Astrocyte (in vitro differentiated cells and primary cell): ENCODE data around the gene METTL27. TPM values are rescaled to one million over a fixed set of nuclear protein-coding genes. Genes with fewer than 3 reads are reported as not detected.

Experiments used
- DNase-seq: peaks from one replicate; pipeline ENCODE4 v3.0.0-alpha.2; 2010; ENCODE audit warnings: low read depth
- FAIRE-seq: peaks from 2 replicates; lab custom pipeline; 2011; peaks lifted over from hg19 to GRCh38; lab: Jason Lieb, UNC
- H2AFZ ChIP-seq: 2 replicates; pipeline ENCODE4 v1.6.0; 2012; ENCODE audit warnings: low read depth, low read length, inconsistent platforms
- H3K27ac ChIP-seq: 2 replicates; pipeline ENCODE4 v1.5.1; 2011; ENCODE audit warnings: low read depth, low read length, inconsistent platforms
- H3K27me3 ChIP-seq: 2 replicates; pipeline ENCODE4 v1.6.0; 2011; ENCODE audit warnings: low read length, inconsistent platforms; ENCODE audit not compliant: insufficient read depth
- H3K36me3 ChIP-seq: 2 replicates; pipeline ENCODE4 v1.5.1; 2011; ENCODE audit warnings: low read length, inconsistent platforms; ENCODE audit not compliant: insufficient read depth
- H3K4me1 ChIP-seq: 2 replicates; pipeline ENCODE4 v1.5.1; 2011; ENCODE audit warnings: low read length, inconsistent platforms; ENCODE audit not compliant: insufficient read depth
- H3K4me2 ChIP-seq: 2 replicates; pipeline ENCODE4 v1.6.0; 2012; ENCODE audit warnings: low read length, inconsistent platforms
- H3K4me3 ChIP-seq: 2 replicates; pipeline ENCODE4 v1.5.1; 2011; ENCODE audit warnings: low read depth, mild to moderate bottlenecking, low read length, inconsistent platforms; ENCODE audit not compliant: insufficient read depth
- H3K79me2 ChIP-seq: 2 replicates; pipeline ENCODE4 v1.6.0; 2012; ENCODE audit warnings: mild to moderate bottlenecking, low read length, inconsistent platforms; ENCODE audit not compliant: insufficient read depth
- H3K9ac ChIP-seq: 2 replicates; pipeline ENCODE4 v1.6.0; 2012; ENCODE audit warnings: mild to moderate bottlenecking, low read length, inconsistent platforms
- H3K9me3 ChIP-seq: 2 replicates; pipeline ENCODE4 v1.5.1; 2012; ENCODE audit warnings: low read depth, mild to moderate bottlenecking, low read length, inconsistent platforms; ENCODE audit not compliant: insufficient read depth
- H4K20me1 ChIP-seq: 2 replicates; pipeline ENCODE4 v1.6.0; 2012; ENCODE audit warnings: low read length, inconsistent platforms; ENCODE audit not compliant: insufficient read depth
- H3K27ac Mint-ChIP-seq: one replicate; pipeline ENCODE4 v1.8.0; 2021; ENCODE audit warnings: mild to moderate bottlenecking, mixed read lengths; ENCODE audit not compliant: unreplicated experiment
- H3K27me3 Mint-ChIP-seq: one replicate; pipeline ENCODE4 v1.8.0; 2021; ENCODE audit warnings: low read depth, mixed read lengths; ENCODE audit not compliant: unreplicated experiment
- H3K36me3 Mint-ChIP-seq: one replicate; pipeline ENCODE4 v1.8.0; 2021; ENCODE audit warnings: low read depth, mixed read lengths; ENCODE audit not compliant: unreplicated experiment
- H3K4me1 Mint-ChIP-seq: one replicate; pipeline ENCODE4 v1.8.0; 2021; ENCODE audit warnings: low read depth, mixed read lengths; ENCODE audit not compliant: unreplicated experiment
- H3K4me3 Mint-ChIP-seq: one replicate; pipeline ENCODE4 v1.8.0; 2021; ENCODE audit warnings: mild to moderate bottlenecking, moderate library complexity, mixed read lengths; ENCODE audit not compliant: unreplicated experiment
- H3K9me3 Mint-ChIP-seq: one replicate; pipeline ENCODE4 v1.8.0; 2021; ENCODE audit warnings: mild to moderate bottlenecking, mixed read lengths; ENCODE audit not compliant: unreplicated experiment
- EZH2 ChIP-seq: IDR thresholded peaks from 2 replicates; pipeline ENCODE4 v1.6.1; 2012; ENCODE audit warnings: mild to moderate bottlenecking, low read length, inconsistent platforms; ENCODE audit not compliant: insufficient read depth
- total RNA-seq: library from RNA; stranded (reverse); gene quantifications from 2 replicates; pipeline ENCODE4 v1.2.1, GENCODE V29; 2021
- TF ChIP-seq, protein P1 (sequence below): IDR thresholded peaks from 2 replicates; pipeline ENCODE4 v1.5.1; 2011; ENCODE audit warnings: low read depth, mild to moderate bottlenecking, inconsistent platforms, low read length, moderate library complexity; ENCODE audit not compliant: insufficient read depth

METTL27 gene
- total RNA-seq, 1 donor from 2014 or later = 2.5 TPM

DNA sequence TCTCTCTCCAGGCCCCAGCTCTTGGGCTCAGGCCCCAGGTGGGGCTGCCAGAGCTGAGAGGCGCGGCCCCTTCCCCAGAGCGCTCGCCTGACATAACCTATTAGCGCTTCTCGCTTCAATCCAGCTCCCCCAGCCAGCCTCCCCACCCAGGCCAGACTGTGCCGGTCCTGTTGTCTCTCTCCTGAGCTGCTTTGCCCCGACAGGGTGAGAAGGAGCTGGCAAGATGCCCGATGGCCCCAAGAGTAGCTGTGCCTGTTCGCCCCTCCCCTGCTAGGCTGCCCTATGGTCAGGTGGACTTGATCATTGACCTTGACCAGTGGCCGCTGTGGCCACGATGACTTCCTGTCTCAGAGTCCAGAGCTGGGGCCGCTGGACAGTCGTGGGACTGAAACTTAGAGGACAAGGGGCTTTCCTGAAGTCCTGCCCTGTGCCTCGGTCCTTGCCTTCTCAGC, 27.8 kb upstream of the METTL27 start:
- Mint-ChIP-seq H3K9me3 (no peaks in the 10 kb centered on the region), H3K27ac (peak overlapping the region; percentile 7), H3K27me3 (peaks cover 23% of the 10 kb centered on the region), H3K4me3 (no peak overlapping the region), H3K4me1 (peaks cover 4% of the 10 kb centered on the region), H3K36me3 (no peaks in the 10 kb centered on the region)
- Histone ChIP-seq H4K20me1 (no peaks in the 10 kb centered on the region), H3K79me2 (no peaks in the 10 kb centered on the region), H3K36me3 (no peaks in the 10 kb centered on the region), H3K4me1 (peaks cover 15% of the 10 kb centered on the region), H2AFZ (no peak overlapping the region), H3K27me3 (no peaks in the 10 kb centered on the region), H3K9ac (no peak overlapping the region), H3K4me2 (no peak overlapping the region), H3K9me3 (no peaks in the 10 kb centered on the region), H3K4me3 (no peak overlapping the region), H3K27ac (no peak overlapping the region)
- FAIRE-seq = no peak
- no peak for DNase-seq
- TF ChIP-seq, protein P1, sequence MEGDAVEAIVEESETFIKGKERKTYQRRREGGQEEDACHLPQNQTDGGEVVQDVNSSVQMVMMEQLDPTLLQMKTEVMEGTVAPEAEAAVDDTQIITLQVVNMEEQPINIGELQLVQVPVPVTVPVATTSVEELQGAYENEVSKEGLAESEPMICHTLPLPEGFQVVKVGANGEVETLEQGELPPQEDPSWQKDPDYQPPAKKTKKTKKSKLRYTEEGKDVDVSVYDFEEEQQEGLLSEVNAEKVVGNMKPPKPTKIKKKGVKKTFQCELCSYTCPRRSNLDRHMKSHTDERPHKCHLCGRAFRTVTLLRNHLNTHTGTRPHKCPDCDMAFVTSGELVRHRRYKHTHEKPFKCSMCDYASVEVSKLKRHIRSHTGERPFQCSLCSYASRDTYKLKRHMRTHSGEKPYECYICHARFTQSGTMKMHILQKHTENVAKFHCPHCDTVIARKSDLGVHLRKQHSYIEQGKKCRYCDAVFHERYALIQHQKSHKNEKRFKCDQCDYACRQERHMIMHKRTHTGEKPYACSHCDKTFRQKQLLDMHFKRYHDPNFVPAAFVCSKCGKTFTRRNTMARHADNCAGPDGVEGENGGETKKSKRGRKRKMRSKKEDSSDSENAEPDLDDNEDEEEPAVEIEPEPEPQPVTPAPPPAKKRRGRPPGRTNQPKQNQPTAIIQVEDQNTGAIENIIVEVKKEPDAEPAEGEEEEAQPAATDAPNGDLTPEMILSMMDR = no peak
- no peak for TF ChIP-seq EZH2

DNA sequence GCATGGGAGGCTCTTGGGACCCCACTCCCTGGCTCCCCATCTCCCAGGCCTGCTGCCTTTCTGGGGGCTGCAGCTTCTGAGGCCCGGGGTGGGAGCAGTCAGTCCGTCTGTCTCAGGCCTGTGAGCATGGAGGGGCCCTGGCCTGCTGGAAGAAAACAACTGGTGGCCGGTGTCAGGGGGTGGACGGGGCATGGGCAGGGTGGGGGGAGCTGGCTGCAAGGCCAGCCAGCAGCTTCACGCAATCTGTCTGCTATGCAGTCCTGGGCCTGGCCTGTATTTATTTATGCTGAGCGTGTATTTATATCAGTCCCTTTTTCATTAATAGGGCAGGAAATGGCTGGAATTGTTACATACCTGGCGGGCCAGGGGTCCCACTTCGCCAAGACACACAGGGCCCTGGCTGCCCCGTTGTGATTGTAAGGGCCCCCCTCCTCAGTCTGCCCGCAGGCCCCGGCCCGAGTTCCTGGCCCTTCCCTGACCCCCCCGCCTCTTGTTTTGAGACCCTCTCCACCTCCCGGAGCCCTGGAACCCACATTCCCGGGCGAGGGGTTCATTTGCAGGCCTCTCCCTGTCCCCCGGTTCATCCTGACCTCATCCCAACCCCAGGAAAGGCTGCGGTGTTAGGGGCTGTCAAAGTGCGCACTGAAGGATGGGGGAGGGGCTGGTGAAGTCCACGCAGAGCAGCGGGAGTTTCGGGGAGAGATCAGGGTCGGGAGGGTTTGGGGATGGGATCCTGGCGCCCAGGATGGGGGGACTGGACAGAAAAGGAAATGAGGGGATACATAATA, 26.9 kb upstream of the METTL27 start:
- Histone ChIP-seq H3K4me1 (peaks cover 15% of the 10 kb centered on the region), H3K79me2 (no peaks in the 10 kb centered on the region), H3K9ac (no peak overlapping the region), H4K20me1 (no peaks in the 10 kb centered on the region), H3K9me3 (no peaks in the 10 kb centered on the region), H3K4me2 (peak overlapping the region; percentile 12), H3K4me3 (no peak overlapping the region), H3K27me3 (no peaks in the 10 kb centered on the region), H3K36me3 (no peaks in the 10 kb centered on the region), H3K27ac (no peak overlapping the region), H2AFZ (peak overlapping the region; percentile 20)
- FAIRE-seq = no peak
- no peaks in the 10 kb centered on the region for H3K36me3 Mint-ChIP-seq
- H3K4me3 Mint-ChIP-seq = no peak overlapping the region
- peaks cover 4% of the 10 kb centered on the region for H3K4me1 Mint-ChIP-seq
- H3K27ac Mint-ChIP-seq = no peak overlapping the region
- no peak for DNase-seq
- peaks cover 19% of the 10 kb centered on the region for H3K27me3 Mint-ChIP-seq
- no peak for TF ChIP-seq EZH2
- TF ChIP-seq, protein P1 = no peak
- H3K9me3 Mint-ChIP-seq = no peaks in the 10 kb centered on the region

DNA sequence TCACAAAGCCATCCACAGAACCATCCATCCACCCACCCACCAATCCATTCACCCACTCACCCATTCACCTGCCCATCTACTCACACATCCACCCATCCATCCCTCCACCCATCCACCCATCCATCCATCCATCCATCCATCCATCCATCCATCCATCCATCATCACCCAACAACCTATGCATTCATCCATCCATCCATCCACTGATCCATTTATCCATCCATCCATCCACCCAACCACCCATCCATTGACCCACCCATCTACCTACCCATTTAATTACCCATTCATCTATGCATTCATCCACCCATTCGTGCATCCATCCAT, 24.1 kb upstream of the METTL27 start:
- TF ChIP-seq, protein P1 = no peak
- TF ChIP-seq EZH2 = no peak
- H3K9ac ChIP-seq = no peak overlapping the region
- H2AFZ ChIP-seq = no peak overlapping the region

More for the DNA sequence above, 24.1 kb upstream of the METTL27 start:
- Histone ChIP-seq H4K20me1 (no peaks in the 10 kb centered on the region), H3K27ac (no peak overlapping the region), H3K27me3 (no peaks in the 10 kb centered on the region), H3K4me2 (no peak overlapping the region), H3K4me3 (no peak overlapping the region), H3K36me3 (no peaks in the 10 kb centered on the region), H3K9me3 (no peaks in the 10 kb centered on the region), H3K79me2 (no peaks in the 10 kb centered on the region), H3K4me1 (peaks cover 15% of the 10 kb centered on the region)
- FAIRE-seq (no peak), DNase-seq (no peak)
- H3K4me1 Mint-ChIP-seq = peaks cover 4% of the 10 kb centered on the region
- no peaks in the 10 kb centered on the region for H3K9me3 Mint-ChIP-seq
- no peak overlapping the region for H3K4me3 Mint-ChIP-seq
- no peak overlapping the region for H3K27ac Mint-ChIP-seq
- no peaks in the 10 kb centered on the region for H3K36me3 Mint-ChIP-seq
- peaks cover 17% of the 10 kb centered on the region for H3K27me3 Mint-ChIP-seq
